ENCODE data around the gene COL27A1.

- TF ChIP-seq, protein P1, sequence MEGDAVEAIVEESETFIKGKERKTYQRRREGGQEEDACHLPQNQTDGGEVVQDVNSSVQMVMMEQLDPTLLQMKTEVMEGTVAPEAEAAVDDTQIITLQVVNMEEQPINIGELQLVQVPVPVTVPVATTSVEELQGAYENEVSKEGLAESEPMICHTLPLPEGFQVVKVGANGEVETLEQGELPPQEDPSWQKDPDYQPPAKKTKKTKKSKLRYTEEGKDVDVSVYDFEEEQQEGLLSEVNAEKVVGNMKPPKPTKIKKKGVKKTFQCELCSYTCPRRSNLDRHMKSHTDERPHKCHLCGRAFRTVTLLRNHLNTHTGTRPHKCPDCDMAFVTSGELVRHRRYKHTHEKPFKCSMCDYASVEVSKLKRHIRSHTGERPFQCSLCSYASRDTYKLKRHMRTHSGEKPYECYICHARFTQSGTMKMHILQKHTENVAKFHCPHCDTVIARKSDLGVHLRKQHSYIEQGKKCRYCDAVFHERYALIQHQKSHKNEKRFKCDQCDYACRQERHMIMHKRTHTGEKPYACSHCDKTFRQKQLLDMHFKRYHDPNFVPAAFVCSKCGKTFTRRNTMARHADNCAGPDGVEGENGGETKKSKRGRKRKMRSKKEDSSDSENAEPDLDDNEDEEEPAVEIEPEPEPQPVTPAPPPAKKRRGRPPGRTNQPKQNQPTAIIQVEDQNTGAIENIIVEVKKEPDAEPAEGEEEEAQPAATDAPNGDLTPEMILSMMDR (IDR thresholded peaks at IDR 0.05), result no peak
- no peak for TF ChIP-seq POLR2AphosphoS5 (IDR thresholded peaks at IDR 0.05)
These were observed 200.5 kb downstream of the COL27A1 start for GRCh38 chr9:114355821-114356220.
